ENCODE measurements around the gene RASA1.

- TF ChIP-seq, protein P1, sequence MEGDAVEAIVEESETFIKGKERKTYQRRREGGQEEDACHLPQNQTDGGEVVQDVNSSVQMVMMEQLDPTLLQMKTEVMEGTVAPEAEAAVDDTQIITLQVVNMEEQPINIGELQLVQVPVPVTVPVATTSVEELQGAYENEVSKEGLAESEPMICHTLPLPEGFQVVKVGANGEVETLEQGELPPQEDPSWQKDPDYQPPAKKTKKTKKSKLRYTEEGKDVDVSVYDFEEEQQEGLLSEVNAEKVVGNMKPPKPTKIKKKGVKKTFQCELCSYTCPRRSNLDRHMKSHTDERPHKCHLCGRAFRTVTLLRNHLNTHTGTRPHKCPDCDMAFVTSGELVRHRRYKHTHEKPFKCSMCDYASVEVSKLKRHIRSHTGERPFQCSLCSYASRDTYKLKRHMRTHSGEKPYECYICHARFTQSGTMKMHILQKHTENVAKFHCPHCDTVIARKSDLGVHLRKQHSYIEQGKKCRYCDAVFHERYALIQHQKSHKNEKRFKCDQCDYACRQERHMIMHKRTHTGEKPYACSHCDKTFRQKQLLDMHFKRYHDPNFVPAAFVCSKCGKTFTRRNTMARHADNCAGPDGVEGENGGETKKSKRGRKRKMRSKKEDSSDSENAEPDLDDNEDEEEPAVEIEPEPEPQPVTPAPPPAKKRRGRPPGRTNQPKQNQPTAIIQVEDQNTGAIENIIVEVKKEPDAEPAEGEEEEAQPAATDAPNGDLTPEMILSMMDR (conservative IDR thresholded peaks at IDR 0.05; ENCODE audit: low read depth in 2 of 2) = no peak
- no peak for TF ChIP-seq POLR2AphosphoS5 (IDR thresholded peaks at IDR 0.05; ENCODE audit: low read depth)
- TF ChIP-seq EZH2 (IDR thresholded peaks at IDR 0.05; ENCODE audit: low read depth, unreplicated experiment) = no peak
Measured at GRCh38 chr5:87410931-87411330, 143.2 kb downstream of the RASA1 start.
